HG02885 (cell line): ENCODE measurements around the gene STH.
"Not testable (repeated sequence)": the region's sequence is repeated elsewhere in the genome, so short reads cannot be mapped to it uniquely, and the experiment has no call there.

Experiments
- ATAC-seq: cut with Tn5 transposase; IDR thresholded peaks from one replicate; pipeline ENCODE4 v1.9.1; 2021; ENCODE audit warnings: mild to moderate bottlenecking; ENCODE audit not compliant: unreplicated experiment, poor library complexity

The STH gene

GRCh38 chr17:45998987-45999899 lies at the start of gene STH:
STH (plus strand) TSS chr17:45999250; CDS start chr17:45999280, 30 bp downstream.
- no peak for ATAC-seq

- no peak for ATAC-seq
These were observed 49.2 kb upstream of the STH start for GRCh38 chr17:45949755-45950320.

- ATAC-seq: no peak
These were observed 48.2 kb upstream of the STH start for GRCh38 chr17:45950888-45951287.

- no peak for ATAC-seq
These were observed 47.6 kb upstream of the STH start for GRCh38 chr17:45951403-45951802.

DNA sequence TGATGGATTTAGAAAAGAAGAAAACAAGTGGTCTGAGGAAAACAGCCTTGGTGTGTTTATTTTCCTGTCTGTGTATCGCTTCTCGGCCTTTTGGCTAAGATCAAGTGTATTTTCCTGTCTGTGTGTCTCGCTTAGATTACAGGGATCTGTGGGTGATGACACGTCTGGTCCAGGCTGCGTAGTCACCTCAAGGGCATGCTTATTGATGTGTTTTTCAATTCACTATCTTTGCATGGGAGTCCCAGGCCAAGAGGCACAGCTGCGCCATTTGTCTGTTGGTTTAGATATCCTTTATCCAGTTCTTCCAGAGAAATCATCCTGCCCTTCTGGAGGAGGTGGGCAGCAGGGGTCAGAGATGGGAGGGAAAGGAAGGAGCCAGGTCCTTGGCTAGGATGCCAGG lies 47.1 kb upstream of the STH start:
- no peak for ATAC-seq

DNA sequence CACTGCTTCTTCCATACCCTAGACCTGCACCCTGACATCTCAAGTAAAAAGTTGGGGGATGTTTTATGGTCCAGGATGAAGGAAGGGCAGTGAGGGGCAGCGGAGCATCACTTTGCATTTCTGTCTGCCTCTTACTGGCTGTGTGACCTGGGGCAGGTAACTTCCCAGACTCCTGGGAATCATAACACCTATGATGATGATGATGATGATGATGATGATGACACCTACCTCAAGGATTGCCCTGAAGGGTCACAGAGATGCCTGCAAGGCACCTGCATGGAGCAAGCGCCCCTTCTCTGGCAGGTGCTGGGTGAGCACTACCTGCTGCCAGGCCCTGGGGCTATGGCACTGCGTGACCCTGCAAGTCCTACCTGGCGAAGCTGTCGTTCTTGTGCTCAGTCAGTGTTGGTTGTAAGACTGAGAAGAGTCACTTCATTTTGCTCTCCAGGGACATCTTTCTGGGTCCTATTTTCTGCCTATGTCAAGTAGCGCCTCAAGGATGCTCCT lies 46.2 kb upstream of the STH start:
- ATAC-seq: no peak

DNA sequence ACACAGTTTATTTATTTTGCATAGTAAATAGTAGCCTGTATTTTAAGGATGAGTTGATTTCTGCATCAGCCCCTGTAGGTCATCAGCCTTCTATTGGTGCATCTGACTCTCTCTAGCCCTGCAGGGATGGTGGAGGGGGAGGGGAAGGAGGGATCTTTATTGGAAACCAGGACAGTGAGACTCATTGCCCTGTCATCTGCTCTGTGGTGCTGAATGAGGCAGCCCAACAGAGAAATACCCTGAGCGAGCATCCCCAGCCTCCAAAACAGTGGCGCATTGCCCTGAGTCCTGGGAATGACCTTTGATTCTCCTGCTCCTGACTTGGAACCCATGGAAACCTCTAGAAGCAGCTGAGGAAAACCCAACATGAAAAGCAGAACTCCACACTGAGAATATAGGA lies 45.5 kb upstream of the STH start:
- ATAC-seq: no peak

DNA sequence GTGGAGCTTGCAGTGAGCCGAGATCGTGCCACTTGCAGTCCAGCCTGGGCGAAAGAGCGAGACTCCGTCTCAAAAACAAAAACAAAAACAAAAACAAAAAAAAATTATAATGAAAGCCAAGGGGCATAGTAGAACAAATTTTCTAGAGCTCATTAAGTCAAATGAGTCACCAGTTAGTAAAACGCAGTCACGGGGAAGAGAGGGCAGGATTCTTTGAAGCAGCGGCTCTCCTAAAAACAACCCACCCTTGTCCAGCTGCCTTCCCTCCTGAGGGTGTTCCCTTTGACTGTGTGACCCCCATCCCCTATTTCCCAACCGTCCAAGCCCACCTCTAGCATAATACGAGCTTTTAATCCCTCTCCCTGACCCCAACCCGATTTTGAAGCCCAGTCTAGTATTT lies 44.1 kb upstream of the STH start:
- ATAC-seq: no peak

GRCh38 chr17:45955326-45955725 lies 43.7 kb upstream of the STH start:
- ATAC-seq: no peak

DNA sequence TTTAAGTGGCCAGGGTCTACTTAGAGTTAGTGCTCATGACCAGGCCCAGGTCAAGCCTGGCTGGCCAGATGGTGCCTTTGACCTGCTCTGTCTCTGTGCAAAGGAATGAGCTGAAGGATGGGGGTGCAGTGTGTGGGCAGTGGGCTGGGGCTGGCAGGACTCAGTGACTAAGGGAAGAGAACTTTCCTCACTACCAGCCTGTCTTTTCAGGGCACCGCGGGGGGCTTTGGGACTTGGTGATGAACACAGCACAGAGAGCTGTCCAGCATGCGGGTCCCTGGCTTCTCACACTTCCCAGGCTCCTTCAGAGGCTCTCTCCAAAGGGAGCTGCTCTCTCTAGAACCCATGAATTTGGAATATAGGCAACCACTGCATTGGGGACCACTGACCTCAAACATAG lies 43.0 kb upstream of the STH start:
- ATAC-seq: no peak

GRCh38 chr17:45956746-45957145 lies 42.3 kb upstream of the STH start:
- not testable (repeated sequence) for ATAC-seq

GRCh38 chr17:45958307-45958706 lies 40.7 kb upstream of the STH start:
- no peak for ATAC-seq

DNA sequence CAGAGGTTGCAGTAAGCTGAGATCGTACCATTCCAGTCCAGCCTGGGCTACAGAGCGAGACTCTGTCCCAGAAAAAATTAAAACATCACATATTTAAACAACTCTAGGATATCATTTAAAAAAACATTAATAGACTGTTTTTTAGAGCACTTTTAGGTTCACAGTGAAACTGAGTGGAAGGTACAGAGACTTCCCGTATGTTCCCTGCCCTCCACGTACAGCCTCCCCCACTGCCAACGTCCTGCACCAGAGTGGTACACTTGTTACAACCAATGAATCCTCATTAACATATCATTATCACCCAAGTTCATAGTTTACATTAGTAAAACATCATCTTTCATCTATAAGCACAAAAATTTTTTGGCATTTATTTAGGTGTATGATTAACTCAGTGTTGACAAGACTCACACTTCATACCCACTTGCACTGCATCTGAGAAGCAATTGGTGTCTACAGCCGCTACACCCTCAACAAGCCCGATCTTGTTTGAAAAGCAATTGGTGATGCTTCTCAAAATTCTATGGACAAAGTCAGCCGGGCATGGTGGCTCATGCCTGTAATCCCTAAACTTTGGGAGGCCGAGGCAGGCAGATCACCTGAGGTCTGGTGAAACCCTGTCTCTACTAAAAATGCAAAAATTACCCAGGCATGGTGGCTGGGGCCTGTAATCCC lies 39.9 kb upstream of the STH start:
- ATAC-seq: no peak

GRCh38 chr17:45960311-45960710 lies 38.7 kb upstream of the STH start:
- ATAC-seq: no peak

DNA sequence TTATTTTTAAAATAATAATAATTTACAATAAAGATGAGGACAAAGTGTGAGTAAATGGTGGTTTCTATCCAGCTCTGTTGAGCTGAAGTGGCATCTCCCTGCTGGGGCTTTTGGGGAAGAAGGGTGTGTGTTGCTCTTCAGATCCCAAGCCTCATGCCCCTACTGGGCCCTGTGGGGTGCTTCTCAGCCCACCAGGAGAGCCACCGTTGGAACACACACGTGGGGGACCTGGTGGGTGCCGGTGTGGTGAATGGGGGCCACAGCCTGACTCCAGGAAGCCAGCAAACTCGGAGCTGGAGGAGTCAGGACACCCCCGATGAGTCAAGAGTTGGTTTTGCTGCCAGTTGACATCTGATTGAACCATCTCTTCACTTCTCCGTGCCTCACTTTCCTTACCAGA lies 37.8 kb upstream of the STH start:
- no peak for ATAC-seq

DNA sequence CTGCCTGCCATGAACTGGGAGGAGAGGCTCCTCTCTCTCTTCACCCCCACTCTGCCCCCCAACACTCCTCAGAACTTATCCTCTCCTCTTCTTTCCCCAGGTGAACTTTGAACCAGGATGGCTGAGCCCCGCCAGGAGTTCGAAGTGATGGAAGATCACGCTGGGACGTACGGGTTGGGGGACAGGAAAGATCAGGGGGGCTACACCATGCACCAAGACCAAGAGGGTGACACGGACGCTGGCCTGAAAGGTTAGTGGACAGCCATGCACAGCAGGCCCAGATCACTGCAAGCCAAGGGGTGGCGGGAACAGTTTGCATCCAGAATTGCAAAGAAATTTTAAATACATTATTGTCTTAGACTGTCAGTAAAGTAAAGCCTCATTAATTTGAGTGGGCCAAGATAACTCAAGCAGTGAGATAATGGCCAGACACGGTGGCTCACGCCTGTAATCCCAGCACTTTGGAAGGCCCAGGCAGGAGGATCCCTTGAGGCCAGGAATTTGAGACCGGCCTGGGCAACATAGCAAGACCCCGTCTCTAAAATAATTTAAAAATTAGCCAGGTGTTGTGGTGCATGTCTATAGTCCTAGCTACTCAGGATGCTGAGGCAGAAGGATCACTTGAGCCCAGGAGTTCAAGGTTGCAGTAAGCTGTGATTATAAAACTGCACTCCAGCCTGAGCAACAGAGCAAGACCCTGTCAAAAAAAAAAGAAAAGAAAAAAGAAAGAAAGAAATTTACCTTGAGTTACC lies 36.7 kb upstream of the STH start:
- no peak for ATAC-seq

DNA sequence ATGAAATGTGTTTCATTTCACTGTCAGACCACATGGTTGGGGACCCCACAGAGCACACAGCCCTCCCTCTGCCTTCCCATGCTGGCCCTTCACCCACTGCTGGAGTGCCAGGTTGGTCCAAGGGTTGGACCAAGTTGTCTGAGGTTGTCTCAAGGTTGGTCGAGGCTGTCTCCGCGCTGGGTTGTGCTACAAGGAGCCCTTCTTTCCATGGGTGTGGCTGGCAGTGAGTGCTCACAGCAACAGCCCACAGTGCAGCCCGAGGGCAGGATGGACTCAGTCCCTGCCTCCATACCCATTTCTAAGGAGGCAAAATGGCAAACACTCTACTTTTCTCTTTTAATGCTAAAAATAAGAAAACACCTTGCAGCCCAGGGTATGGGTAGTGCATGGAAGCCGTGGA lies 35.8 kb upstream of the STH start:
- no peak for ATAC-seq

DNA sequence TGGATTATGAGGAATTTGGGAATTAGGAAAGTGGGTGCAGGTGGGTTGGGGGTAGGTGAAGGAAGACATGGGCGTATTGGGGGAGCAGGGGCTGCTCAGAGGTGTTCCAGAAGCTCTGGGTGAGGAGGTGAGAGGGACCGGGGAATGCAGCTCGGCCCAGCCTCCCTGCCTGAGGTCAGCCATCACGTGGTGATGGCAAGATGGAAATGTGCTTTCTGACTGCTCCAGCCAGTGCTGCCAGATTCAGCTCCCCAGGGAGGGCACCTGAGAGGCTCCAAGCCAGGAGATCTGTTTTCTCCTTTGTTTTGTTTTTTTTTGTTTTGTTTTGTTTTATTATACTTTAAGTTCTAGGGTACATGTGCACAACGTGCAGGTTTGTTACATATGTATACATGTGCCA lies 35.2 kb upstream of the STH start:
- no peak for ATAC-seq

GRCh38 chr17:45964634-45965033 lies 34.4 kb upstream of the STH start:
- ATAC-seq: no peak

GRCh38 chr17:45965812-45966211 lies 33.2 kb upstream of the STH start:
- ATAC-seq: no peak
